Measurements from ENCODE around the gene PHKB.
A peak's percentile ranks its signal among the peaks of the same experiment; 100 is the strongest.
"Not testable (repeated sequence)": the region's sequence is repeated elsewhere in the genome, so short reads cannot be mapped to it uniquely, and the experiment has no call there.

PHKB gene

DNA sequence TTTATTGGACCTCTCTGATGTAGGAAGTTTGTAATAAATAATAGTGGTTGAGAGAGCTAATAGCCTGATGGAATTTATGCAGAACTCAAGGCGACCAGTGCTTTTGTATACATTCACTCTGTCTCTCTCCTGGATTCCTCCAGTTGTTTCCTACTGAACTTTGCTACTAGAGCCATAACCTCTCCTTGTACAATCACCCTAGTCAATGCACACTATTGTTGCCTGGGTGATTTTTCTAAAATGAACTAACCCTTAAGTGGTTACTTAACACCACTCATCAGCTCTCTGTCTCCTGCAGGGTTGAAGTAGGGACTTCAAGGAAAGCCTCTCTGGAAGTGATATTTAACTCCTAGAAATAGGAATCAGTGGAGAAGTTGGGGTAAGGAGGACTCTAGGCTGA lies 9.7 kb downstream of the PHKB start:
- TF ChIP-seq, protein P1, sequence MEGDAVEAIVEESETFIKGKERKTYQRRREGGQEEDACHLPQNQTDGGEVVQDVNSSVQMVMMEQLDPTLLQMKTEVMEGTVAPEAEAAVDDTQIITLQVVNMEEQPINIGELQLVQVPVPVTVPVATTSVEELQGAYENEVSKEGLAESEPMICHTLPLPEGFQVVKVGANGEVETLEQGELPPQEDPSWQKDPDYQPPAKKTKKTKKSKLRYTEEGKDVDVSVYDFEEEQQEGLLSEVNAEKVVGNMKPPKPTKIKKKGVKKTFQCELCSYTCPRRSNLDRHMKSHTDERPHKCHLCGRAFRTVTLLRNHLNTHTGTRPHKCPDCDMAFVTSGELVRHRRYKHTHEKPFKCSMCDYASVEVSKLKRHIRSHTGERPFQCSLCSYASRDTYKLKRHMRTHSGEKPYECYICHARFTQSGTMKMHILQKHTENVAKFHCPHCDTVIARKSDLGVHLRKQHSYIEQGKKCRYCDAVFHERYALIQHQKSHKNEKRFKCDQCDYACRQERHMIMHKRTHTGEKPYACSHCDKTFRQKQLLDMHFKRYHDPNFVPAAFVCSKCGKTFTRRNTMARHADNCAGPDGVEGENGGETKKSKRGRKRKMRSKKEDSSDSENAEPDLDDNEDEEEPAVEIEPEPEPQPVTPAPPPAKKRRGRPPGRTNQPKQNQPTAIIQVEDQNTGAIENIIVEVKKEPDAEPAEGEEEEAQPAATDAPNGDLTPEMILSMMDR (IDR thresholded peaks at IDR 0.05; ENCODE audit: low read length, missing control alignments): no peak
- H3K4me3 ChIP-seq (replicated peaks; ENCODE audit: low read depth, low read length): no peak overlapping the region
- no peak for DNase-seq (ENCODE audit: low read depth)

DNA sequence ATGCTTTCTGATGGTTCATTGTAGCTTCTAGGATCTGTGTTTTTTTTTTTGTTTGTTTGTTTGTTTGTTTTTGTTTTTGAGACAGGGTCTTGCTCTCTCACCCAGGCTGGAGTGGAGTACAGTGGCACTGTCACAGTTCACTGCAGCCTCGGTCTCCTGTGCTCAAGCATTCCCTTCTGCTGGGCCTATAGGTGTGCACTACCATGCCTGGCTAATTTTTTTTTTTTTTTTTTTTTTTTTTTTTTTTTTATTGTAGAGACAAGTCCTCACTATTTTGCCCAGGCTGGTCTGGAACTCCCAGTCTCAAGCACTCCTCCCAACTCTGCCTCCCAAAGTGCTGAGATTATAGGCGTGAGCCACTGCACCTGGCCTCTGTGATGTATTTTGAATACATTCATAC lies 11.9 kb downstream of the PHKB start:
- not testable (repeated sequence) for H3K4me3 ChIP-seq (replicated peaks; ENCODE audit: low read depth, low read length); DNase-seq (ENCODE audit: low read depth)

DNA sequence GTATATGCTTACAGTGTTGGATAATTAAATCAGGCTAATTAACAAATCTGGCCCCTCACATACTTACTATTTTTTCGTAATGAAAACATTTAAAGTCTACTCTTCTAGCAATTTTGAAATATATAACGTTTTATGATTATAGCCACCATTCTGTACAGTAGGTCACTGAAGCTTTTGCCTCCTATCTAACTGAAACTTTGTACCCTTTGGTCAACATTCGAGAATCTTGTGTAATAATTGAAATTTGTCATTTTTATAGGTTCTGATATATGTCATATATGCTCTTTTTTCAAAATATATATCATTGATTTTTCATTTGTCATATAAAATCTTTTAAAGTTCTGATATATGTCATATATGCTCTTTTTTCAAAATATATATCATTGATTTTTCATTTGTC lies 12.7 kb downstream of the PHKB start:
- DNase-seq (ENCODE audit: low read depth): no peak
- TF ChIP-seq, protein P1 (IDR thresholded peaks at IDR 0.05; ENCODE audit: low read length, missing control alignments): no peak

DNA sequence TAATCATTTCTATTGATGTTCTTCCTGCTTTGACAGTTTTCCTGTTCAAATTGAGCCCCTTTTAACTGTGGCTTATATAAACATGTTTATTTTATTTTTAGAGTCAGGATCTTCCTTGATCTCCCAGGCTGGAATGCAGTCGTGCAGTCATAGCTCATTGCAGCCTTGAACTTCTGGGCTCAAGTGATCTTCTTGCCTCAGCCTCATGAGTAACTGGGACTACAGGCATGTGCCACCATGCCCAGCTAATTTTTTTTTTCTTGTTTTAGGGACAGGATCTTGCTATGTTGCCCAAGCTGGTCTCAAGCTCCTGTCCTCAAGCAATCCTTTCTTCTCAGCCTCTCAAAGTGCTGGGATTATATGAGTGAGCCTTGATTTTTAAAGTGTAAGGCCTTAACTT lies 14.7 kb downstream of the PHKB start:
- H3K4me3 ChIP-seq (replicated peaks; ENCODE audit: low read depth, low read length): no peak overlapping the region
- DNase-seq (ENCODE audit: low read depth): peak; percentile 4
- TF ChIP-seq, protein P1 (IDR thresholded peaks at IDR 0.05; ENCODE audit: low read length, missing control alignments): no peak

More for the DNA sequence above, 12.7 kb downstream of the PHKB start:
- H3K4me3 ChIP-seq (replicated peaks; ENCODE audit: low read depth, low read length): no peak overlapping the region

DNA sequence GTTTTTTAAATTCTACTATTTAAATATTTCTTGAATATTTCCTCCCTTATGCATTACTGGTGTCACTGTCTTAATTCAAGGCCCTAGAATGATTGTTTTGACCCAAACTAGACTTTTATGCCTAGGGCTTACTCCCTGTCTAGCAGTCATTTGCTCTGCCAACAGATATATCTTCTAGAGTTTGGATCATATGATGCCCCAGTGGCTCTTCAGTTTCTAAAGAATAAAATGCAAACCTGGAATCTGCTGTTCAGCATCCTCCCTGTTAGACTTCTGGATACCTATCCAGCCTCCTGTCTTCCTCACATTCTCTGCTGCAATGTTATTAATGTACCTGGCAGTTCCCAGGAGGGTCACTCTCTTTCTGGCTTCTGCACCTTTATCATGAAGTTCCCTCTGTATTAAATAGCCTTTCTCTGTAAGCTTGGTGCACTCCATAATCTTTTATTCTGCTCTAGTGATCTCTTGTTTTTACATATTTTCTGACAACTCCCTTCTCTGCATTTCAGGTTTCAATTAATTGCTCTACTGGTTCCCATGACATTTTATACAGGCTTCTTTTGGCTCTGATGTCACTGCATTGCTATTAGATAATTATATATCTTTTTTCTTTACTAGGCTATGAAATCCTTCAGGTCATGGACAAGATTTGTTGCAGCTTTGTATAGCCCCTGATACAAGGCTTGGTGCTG lies 15.7 kb downstream of the PHKB start:
- TF ChIP-seq, protein P1 (IDR thresholded peaks at IDR 0.05; ENCODE audit: low read length, missing control alignments): no peak
- H3K4me3 ChIP-seq (replicated peaks; ENCODE audit: low read depth, low read length): no peak overlapping the region
- no peak for DNase-seq (ENCODE audit: low read depth)

DNA sequence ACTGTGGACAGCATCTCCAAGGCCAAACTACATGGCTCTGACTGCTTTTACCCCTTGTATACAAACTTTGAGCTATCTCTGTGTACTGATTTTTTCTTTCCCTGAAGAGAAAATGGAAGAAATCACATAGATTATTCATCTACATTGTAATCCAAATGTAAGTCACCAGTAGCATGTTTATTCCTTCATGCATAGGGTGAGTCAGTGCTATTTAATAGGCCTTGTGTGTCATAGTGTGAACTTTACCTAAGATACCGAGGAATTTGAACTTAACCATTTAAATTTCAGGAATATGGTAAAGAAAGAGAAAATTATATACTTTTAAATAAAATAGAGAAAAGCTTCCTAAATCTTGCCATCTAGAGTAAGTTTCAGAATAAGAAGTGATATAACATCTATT lies 16.5 kb downstream of the PHKB start:
- DNase-seq (ENCODE audit: low read depth): peak; percentile 24
- TF ChIP-seq, protein P1 (IDR thresholded peaks at IDR 0.05; ENCODE audit: low read length, missing control alignments): no peak
- no peak overlapping the region for H3K4me3 ChIP-seq (replicated peaks; ENCODE audit: low read depth, low read length)

DNA sequence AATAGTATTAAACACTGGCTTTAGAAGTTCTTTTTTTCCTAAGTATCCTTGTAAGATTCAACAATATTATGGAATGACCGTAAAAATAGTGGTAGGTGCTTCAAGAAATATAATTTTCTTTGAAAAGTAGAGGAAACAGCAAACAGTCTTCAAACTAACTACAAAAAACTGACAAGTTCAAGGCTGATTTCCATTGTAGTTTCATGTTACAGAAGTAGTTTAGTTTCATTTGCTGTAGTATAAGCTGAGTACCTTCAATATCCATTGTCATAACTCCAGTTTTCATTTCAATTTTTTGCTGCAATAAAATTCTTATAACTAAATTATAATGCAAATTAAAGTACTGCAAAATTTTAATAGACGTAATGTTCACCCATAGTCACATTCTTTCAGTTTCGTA lies 19.3 kb downstream of the PHKB start:
- DNase-seq (ENCODE audit: low read depth): no peak
- TF ChIP-seq, protein P1 (IDR thresholded peaks at IDR 0.05; ENCODE audit: low read length, missing control alignments): no peak
- no peak overlapping the region for H3K4me3 ChIP-seq (replicated peaks; ENCODE audit: low read depth, low read length)
